Panc1 (cell line): Measurements from ENCODE around the gene EML6. TPM values are rescaled to one million over a fixed set of nuclear protein-coding genes. Genes with fewer than 3 reads are reported as not detected.

Experiments used
- ATAC-seq: fragments of 200-7000 bp; cut with Tn5 transposase; 2 replicates; pipeline ENCODE4 v1.9.1; 2020; ENCODE audit warnings: mild to moderate bottlenecking, moderate library complexity
- BruUV-seq: library from RNA; stranded (reverse); fragments of 400-500 nt; replicated peaks from 2 replicates; lab custom pipeline; 2021; lab: Mats Ljungman, UMichigan
- CTCF ChIA-PET: fragments of 300-600 bp; sonication (Branson Sonifier 250); formaldehyde crosslinking; loops from one replicate; lab custom pipeline; 2022; ENCODE audit warnings: antibody characterized with exemption; lab: Charles Lee
- POLR2A ChIA-PET: fragments of 300-600 bp; sonication (Branson Sonifier 250); formaldehyde crosslinking; loops from one replicate; lab custom pipeline; 2022; ENCODE audit warnings: antibody characterized with exemption; lab: Charles Lee
- DNase-seq: peaks from one replicate; pipeline ENCODE4 v3.0.0-alpha.2; 2010; ENCODE audit warnings: low read depth, low spot score
- H3K27ac ChIP-seq: 2 replicates; pipeline ENCODE4 v1.5.1; 2011; ENCODE audit warnings: mild to moderate bottlenecking, low read length, inconsistent platforms
- H3K27me3 ChIP-seq: fragments of 200-500 bp; sonication (Bioruptor generic); 2 replicates; pipeline ENCODE4 v1.6.0; 2014; ENCODE audit warnings: low read length, inconsistent platforms; ENCODE audit not compliant: control insufficient read depth, insufficient read depth
- H3K36me3 ChIP-seq: fragments of 200-500 bp; sonication (Bioruptor generic); 2 replicates; pipeline ENCODE4 v1.5.1; 2014; ENCODE audit warnings: inconsistent platforms, mild to moderate bottlenecking, low read length, moderate library complexity; ENCODE audit not compliant: control insufficient read depth, insufficient read depth
- H3K4me1 ChIP-seq: 2 replicates; pipeline ENCODE4 v1.5.1; 2011; ENCODE audit warnings: inconsistent platforms, mild to moderate bottlenecking, low read length, moderate library complexity; ENCODE audit not compliant: control insufficient read depth, insufficient read depth
- H3K4me3 ChIP-seq, 2 experiments: 2 replicates each; pipeline ENCODE4 v1.5.1; 2011 to 2012; ENCODE audit warnings: low read depth in 2 of 2, low read length in 2 of 2, mild to moderate bottlenecking in 2 of 2, inconsistent platforms in 1 of 2, moderate library complexity in 1 of 2
- H3K9me3 ChIP-seq: fragments of 200-500 bp; sonication (Bioruptor generic); 2 replicates; pipeline ENCODE4 v1.5.1; 2014; ENCODE audit warnings: low read depth, mild to moderate bottlenecking, inconsistent platforms, low read length, moderate library complexity; ENCODE audit not compliant: control insufficient read depth, insufficient read depth
- CTCF ChIP-seq: fragments of 450-650 bp; IDR thresholded peaks from 2 replicates; pipeline ENCODE4 v1.5.1; 2017; ENCODE audit warnings: mild to moderate bottlenecking
- POLR2AphosphoS5 ChIP-seq: IDR thresholded peaks from 2 replicates; pipeline ENCODE4 v1.6.1; 2012; ENCODE audit warnings: mild to moderate bottlenecking, low read depth, low read length, moderate library complexity
- REST ChIP-seq, 2 experiments: IDR thresholded peaks; 2 replicates each; pipeline ENCODE4 v1.6.1; 2011 to 2012; ENCODE audit warnings: low read depth in 2 of 2, control low read depth in 1 of 2, low read length in 1 of 2, mild to moderate bottlenecking in 1 of 2, moderate library complexity in 1 of 2; ENCODE audit not compliant: insufficient read depth in 1 of 2
- SIN3A ChIP-seq: IDR thresholded peaks from 2 replicates; pipeline ENCODE4 v1.6.1; 2012; ENCODE audit warnings: low read depth, mild to moderate bottlenecking, low read length, moderate library complexity, borderline replicate concordance; ENCODE audit not compliant: insufficient read depth
- TCF7L2 ChIP-seq: IDR thresholded peaks from 2 replicates; pipeline ENCODE4 v1.6.1; 2011; ENCODE audit warnings: mild to moderate bottlenecking, low read depth, low read length, inconsistent platforms
- in situ Hi-C: cut with HindIII; loops from 2 replicates; pipeline ENCODE4 v1.10.0; 2016; ENCODE audit warnings: low sequenced_read_pairs, low pct_unique_long_range_greater_than_20kb
- intact Hi-C: fragments of 100-400 bp; cut with micrococcal nuclease; formaldehyde crosslinking; loops from one replicate; pipeline ENCODE4 v1.10.0; 2022; ENCODE audit not compliant: unreplicated experiment
- total RNA-seq: library from RNA; stranded (reverse); gene quantifications from one replicate; pipeline ENCODE4 v1.2.1, GENCODE V29; 2021; ENCODE audit not compliant: unreplicated experiment

EML6 gene
- total RNA-seq, 1 experiment from 2014 or later, result 6.3 TPM

DNA sequence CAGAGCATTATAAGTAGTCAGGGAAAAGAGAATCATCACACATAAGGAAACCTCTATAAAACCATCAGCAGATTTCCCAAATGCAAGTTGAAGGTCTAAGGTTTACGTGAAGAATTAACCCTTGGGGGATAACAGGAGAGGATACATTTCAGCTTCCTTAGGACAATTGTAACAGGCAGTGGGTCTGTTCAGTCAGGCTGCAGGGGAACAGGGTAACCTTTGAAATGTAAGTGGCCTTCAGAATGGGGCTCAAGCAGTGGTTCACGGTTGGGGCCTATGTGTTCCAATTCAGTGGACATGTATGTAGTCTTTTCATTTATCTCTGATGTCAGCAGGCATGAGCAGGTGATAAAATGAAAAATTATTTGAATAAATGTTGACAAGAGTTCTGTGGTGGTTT is 139.3 kb downstream of the EML6 start:
- POLR2A ChIA-PET, result no interaction called here
- ATAC-seq (no peak), DNase-seq (no peak)
- H3K36me3 ChIP-seq, result no peaks in the 10 kb centered on the region
- H3K9me3 ChIP-seq, result no peaks in the 10 kb centered on the region
- no peaks in the 10 kb centered on the region for H3K27me3 ChIP-seq
- H3K4me3 ChIP-seq, result no peak overlapping the region
- BruUV-seq, result no TSS peak
- H3K27ac ChIP-seq, result no peak overlapping the region
- H3K4me1 ChIP-seq, result no peaks in the 10 kb centered on the region
- TF ChIP-seq CTCF (no peak), POLR2AphosphoS5 (no peak), TCF7L2 (no peak), SIN3A (no peak), REST (IDR thresholded peaks at IDR 0.05; ENCODE audit: insufficient read depth in 1 of 2, low read depth in 2 of 2, low read length in 1 of 2) (no peak)
- intact Hi-C loops (no loop called here), in situ Hi-C loops (no loop called here)
- CTCF ChIA-PET, result interaction anchor here (0.8 kb wide), 1 partner anchor 197 kb away, joined by 9 read pairs; no protein-coding TSS in a partner anchor

- intact Hi-C loops, result no loop called here
- no peaks in the 10 kb centered on the region for H3K36me3 ChIP-seq
- DNase-seq (no peak), ATAC-seq (no peak)
- ChIA-PET CTCF (no interaction called here), POLR2A (no interaction called here)
- TF ChIP-seq SIN3A (no peak), POLR2AphosphoS5 (no peak), TCF7L2 (no peak), REST (IDR thresholded peaks at IDR 0.05; ENCODE audit: insufficient read depth in 1 of 2, low read depth in 2 of 2, low read length in 1 of 2) (no peak), CTCF (no peak)
- no TSS peak for BruUV-seq
- in situ Hi-C loops, result no loop called here
- H3K9me3 ChIP-seq, result no peaks in the 10 kb centered on the region
- no peak overlapping the region for H3K27ac ChIP-seq
- no peaks in the 10 kb centered on the region for H3K27me3 ChIP-seq
- H3K4me3 ChIP-seq, result no peak overlapping the region
- H3K4me1 ChIP-seq, result no peaks in the 10 kb centered on the region
Measured at GRCh38 chr2:54863660-54864059, 140.2 kb downstream of the EML6 start.
